Kidney (tissue), 22 donors: ENCODE results near the gene POLR2A. TPM values are rescaled to one million over a fixed set of nuclear protein-coding genes. Genes with fewer than 3 reads are reported as not detected.

Source experiments
- DNase-seq, 5 donors: peaks; one replicate each; pipeline ENCODE4 v3.0.0-alpha.2; 2013 to 2020
- FAIRE-seq: peaks from 2 replicates; lab custom pipeline; 2012; peaks lifted over from hg19 to GRCh38; lab: Jason Lieb, UNC
- H3K27ac ChIP-seq, 2 donors: one replicate each; pipeline ENCODE4 v1.7.0; 2013; ENCODE audit warnings: low read depth in 2 of 2, low read length in 2 of 2, inconsistent platforms in 1 of 2
- H3K27me3 ChIP-seq: one replicate; pipeline ENCODE4 v1.7.1; 2013; ENCODE audit warnings: low read length, inconsistent platforms; ENCODE audit not compliant: control insufficient read depth, insufficient read depth
- H3K36me3 ChIP-seq, 3 donors: one replicate each; pipeline versions ENCODE4 v1.7.0 to v1.7.1; 2013; ENCODE audit warnings: low read length in 3 of 3, control low read depth in 1 of 3, inconsistent platforms in 1 of 3; ENCODE audit not compliant: insufficient read depth in 3 of 3, control insufficient read depth in 2 of 3
- H3K4me1 ChIP-seq, 3 donors: one replicate each; pipeline versions ENCODE4 v1.7.0 to v1.7.1; 2013; ENCODE audit warnings: low read length in 3 of 3, inconsistent platforms in 1 of 3, low read depth in 1 of 3; ENCODE audit not compliant: control insufficient read depth in 2 of 3, insufficient read depth in 2 of 3
- H3K4me3 ChIP-seq, 3 donors: one replicate each; pipeline versions ENCODE4 v1.7.0 to v1.8.1; 2013; ENCODE audit warnings: low read length in 3 of 3, control low read depth in 1 of 3, inconsistent platforms in 1 of 3
- H3K9ac ChIP-seq, 3 donors: one replicate each; pipeline versions ENCODE4 v1.7.0 to v1.7.1; 2013; ENCODE audit warnings: low read length in 3 of 3, control low read depth in 1 of 3, inconsistent platforms in 1 of 3
- H3K9me3 ChIP-seq, 3 donors: one replicate each; pipeline versions ENCODE4 v1.7.0 to v1.7.1; 2013; ENCODE audit warnings: low read length in 3 of 3, control low read depth in 1 of 3, inconsistent platforms in 1 of 3; ENCODE audit not compliant: control insufficient read depth in 2 of 3, insufficient read depth in 1 of 3
- CTCF ChIP-seq: IDR thresholded peaks from 3 replicates; pipeline ENCODE4 v1.5.1; 2012; ENCODE audit warnings: mild to moderate bottlenecking, moderate library complexity, borderline replicate concordance; ENCODE audit not compliant: insufficient read depth; ENCODE audit errors: extremely low read depth
- intact Hi-C: fragments of 100-400 bp; cut with DNase I; formaldehyde crosslinking; loops from one replicate; pipeline ENCODE4 v1.11.1; 2022
- long read RNA-seq, 10 donors: library from polyadenylated mRNA in 1 of 10; unstranded in 1 of 10; transcript quantifications; one replicate each; pipeline ENCODE4 v2.0.0 and lab custom pipeline, GENCODE V29; 2021 to 2026
- polyA plus RNA-seq: library from polyadenylated mRNA; stranded (reverse); fragments of 350-450 nt; fragmentation: Illumina TruSeq; extraction: RNeasy Lipid Tissue Mini Kit (QIAGEN cat#74804); gene quantifications from one replicate; pipeline ENCODE4 v1.2.3, GENCODE V29; 2014; ENCODE audit warnings: low read depth, low replicate concordance; ENCODE audit not compliant: insufficient read depth
- total RNA-seq: library from RNA; stranded (reverse); fragmentation: NEBNext Ultra II Directional; extraction: Animal tissue kit (Norgen Biotek cat#: 25700); gene quantifications from one replicate; pipeline ENCODE4 v1.2.1, GENCODE V29; 2021
- donor health status: control.
- donor health status: control.
- donor health status: control.
- donor health status: control.
- donor health status: control.
- donor health status: DM: yes; HTN: yes; CAD: no.
- donor health status: Normal renal cell carcinoma (clear cell type).

POLR2A gene
- total RNA-seq (133 TPM), polyA plus RNA-seq (18.6 TPM)
- long read RNA-seq, donor 1, full-length matches to known transcripts: 12 of 99 reads
- long read RNA-seq, donor 1, partial matches to known transcripts: 87 of 99 reads
- long read RNA-seq, donor 1, other reads (novel, unspliced or antisense): 0 of 99 reads
- long read RNA-seq, donor 2, full-length matches to known transcripts: 6 of 42 reads
- long read RNA-seq, donor 2, partial matches to known transcripts: 36 of 42 reads
- long read RNA-seq, donor 2, other reads (novel, unspliced or antisense): 0 of 42 reads
- long read RNA-seq, donor 3, full-length matches to known transcripts: 3 of 127 reads
- long read RNA-seq, donor 3, partial matches to known transcripts: 124 of 127 reads
- long read RNA-seq, donor 3, other reads (novel, unspliced or antisense): 0 of 127 reads
- long read RNA-seq, donor 4, full-length matches to known transcripts: 9 of 41 reads
- long read RNA-seq, donor 4, partial matches to known transcripts: 32 of 41 reads
- long read RNA-seq, donor 4, other reads (novel, unspliced or antisense): 0 of 41 reads
- long read RNA-seq, donor 5: 0 reads
- long read RNA-seq, donor 6, full-length matches to known transcripts: 1 of 1 reads
- long read RNA-seq, donor 6, partial matches to known transcripts: 0 of 1 reads
- long read RNA-seq, donor 6, other reads (novel, unspliced or antisense): 0 of 1 reads
- long read RNA-seq, donor 7, partial matches to known transcripts: 6 of 9 reads
- long read RNA-seq, donor 7, other reads (novel, unspliced or antisense): 3 of 9 reads
- long read RNA-seq, donor 8, full-length matches to known transcripts: 4 of 66 reads
- long read RNA-seq, donor 8, partial matches to known transcripts: 62 of 66 reads
- long read RNA-seq, donor 8, other reads (novel, unspliced or antisense): 0 of 66 reads
- long read RNA-seq, donor 9, full-length matches to known transcripts: 2 of 34 reads
- long read RNA-seq, donor 9, partial matches to known transcripts: 32 of 34 reads
- long read RNA-seq, donor 9, other reads (novel, unspliced or antisense): 0 of 34 reads
- long read RNA-seq, donor 10, full-length matches to known transcripts: 5 of 64 reads
- long read RNA-seq, donor 10, partial matches to known transcripts: 59 of 64 reads
- long read RNA-seq, donor 10, other reads (novel, unspliced or antisense): 0 of 64 reads

GRCh38 chr17:7484067-7484918, at the start of gene POLR2A:
Gene POLR2A (plus strand): TSS chr17:7484366.
- H3K9me3 ChIP-seq: no peaks in the 10 kb centered on the region
- peak within 1 kb of the TSS; percentile 100 for H3K27ac ChIP-seq
- peaks cover 2 to 22% (median 5%) of the 10 kb centered on the region in 3 donors for H3K4me1 ChIP-seq
- H3K4me3 ChIP-seq: peak within 1 kb of the TSS; percentile 92 to 96 (median 92)
- peaks cover 0 to 2% (median 0%) of the 10 kb centered on the region in 3 donors for H3K36me3 ChIP-seq
- FAIRE-seq (no peak), DNase-seq (peak; percentile 97 to 99 (median 99))
- no peaks in the 10 kb centered on the region for H3K27me3 ChIP-seq
- intact Hi-C loops: no loop called here
- TF ChIP-seq CTCF: no peak
- H3K9ac ChIP-seq: peak within 1 kb of the TSS; percentile 69 to 99 (median 89)

GRCh38 chr17:7435676-7436555, 48.2 kb upstream of the POLR2A start:
- H3K27ac ChIP-seq: peak overlapping the region; percentile 78 to 86
- intact Hi-C loops: no loop called here
- FAIRE-seq (no peak), DNase-seq (peak in 4 of 5 donors; percentile 48 to 87 (median 60))
- H3K9ac ChIP-seq: peak overlapping the region; percentile 24 to 32 (median 27)
- TF ChIP-seq CTCF: no peak
- no peaks in the 10 kb centered on the region for H3K36me3 ChIP-seq
- H3K9me3 ChIP-seq: no peaks in the 10 kb centered on the region
- H3K4me3 ChIP-seq: peak overlapping the region; percentile 63 to 79 (median 78)
- H3K4me1 ChIP-seq: peaks cover 0 to 26% (median 5%) of the 10 kb centered on the region in 3 donors
- H3K27me3 ChIP-seq: peaks cover 7% of the 10 kb centered on the region
